ENCODE measurements around the gene CBY3. TPM values are rescaled to one million over a fixed set of nuclear protein-coding genes. Genes with fewer than 3 reads are reported as not detected.

Gene CBY3
- total and polyA plus RNA-seq, 2 of the 13 experiments (the other 11 are each of a cell fraction or from before 2014, with no cell fraction given), result not detected

DNA sequence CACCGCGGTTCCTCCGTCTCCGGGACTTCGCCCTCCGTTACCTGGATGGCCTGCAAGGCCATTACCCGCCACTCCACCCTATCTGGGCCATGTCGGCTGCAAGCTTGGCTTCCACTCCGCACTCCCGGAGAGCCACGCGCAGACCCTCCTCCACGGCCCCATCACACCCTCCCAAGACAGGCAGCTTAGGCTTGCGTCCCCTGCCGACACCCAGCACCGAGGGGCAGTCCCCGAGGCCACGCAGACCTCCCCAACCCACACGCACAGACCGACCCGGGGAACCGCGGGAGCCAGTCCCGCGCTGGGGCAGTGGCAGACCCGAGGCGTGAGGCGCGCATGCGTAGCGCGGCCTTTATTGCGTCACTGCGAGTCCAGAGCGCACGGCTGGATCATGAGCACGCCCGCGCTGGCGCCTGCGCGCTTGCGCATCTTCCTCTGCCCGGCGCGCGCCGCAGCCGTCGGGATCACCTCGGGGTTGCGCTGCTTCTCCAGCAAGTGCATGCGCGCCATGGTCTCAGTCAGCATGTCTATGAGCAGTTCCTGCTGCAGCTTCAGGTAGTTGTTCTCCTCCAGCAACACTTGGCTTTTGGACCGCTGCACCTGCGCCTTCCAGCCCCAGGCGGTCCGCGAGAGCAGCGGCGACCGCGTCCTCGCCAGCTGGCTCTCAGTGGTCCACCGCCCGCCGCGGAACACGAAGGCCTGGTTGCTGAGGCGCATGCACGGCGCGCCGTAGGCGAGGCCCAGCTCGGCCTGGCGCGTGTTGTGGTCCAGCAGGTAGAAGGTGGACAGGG is 2.4 kb downstream of the CBY3 start (continued):
- TF ChIP-seq FOXJ3 (CRISPR knock-in tag; IDR thresholded peaks at IDR 0.05; ENCODE audit: borderline replicate concordance) (peak; percentile 64; the same call in 1 of the 2 replicates), ZNF282 (IDR thresholded peaks at IDR 0.05; ENCODE audit: partially characterized antibody) (no peak), ZNF20 (CRISPR knock-in tag; IDR thresholded peaks at IDR 0.05) (peak; percentile 22; the same call in 1 of the 2 replicates), KLF13 (CRISPR knock-in tag; IDR thresholded peaks at IDR 0.05) (no peak), ZKSCAN8 (CRISPR knock-in tag; IDR thresholded peaks at IDR 0.05; ENCODE audit: borderline replicate concordance) (peak; percentile 57; the same call in 1 of the 2 replicates), TCF7 (IDR thresholded peaks at IDR 0.05; ENCODE audit: low read depth) (no peak), MYNN (CRISPR knock-in tag; IDR thresholded peaks at IDR 0.05; ENCODE audit: low read depth) (no peak; the same call in 1 of the 2 replicates), ZNF883 (CRISPR knock-in tag; IDR thresholded peaks at IDR 0.05; ENCODE audit: not compliant biosample characterization) (peak; percentile 44), RNF2 (conservative IDR thresholded peaks at IDR 0.05; ENCODE audit: low read depth) (peak; percentile 71), ZNF605 (CRISPR knock-in tag; IDR thresholded peaks at IDR 0.05) (peak; percentile 58), ZNF746 (CRISPR knock-in tag; IDR thresholded peaks at IDR 0.05) (no peak), ZSCAN12 (CRISPR knock-in tag; IDR thresholded peaks at IDR 0.05) (peak; percentile 48; the same call in 1 of the 2 replicates), PCBP1 (IDR thresholded peaks at IDR 0.05; ENCODE audit: borderline replicate concordance, low read depth, low read length) (0 out of 2 replicates have a peak, but pooled peaks have one; percentile 59), IRX3 (CRISPR knock-in tag; IDR thresholded peaks at IDR 0.05; ENCODE audit: borderline replicate concordance, low read depth) (0 out of 2 replicates have a peak, but pooled peaks have one; percentile 29), ZFP1 (CRISPR knock-in tag; IDR thresholded peaks at IDR 0.05) (peak; percentile 89), HMG20A (CRISPR knock-in tag; IDR thresholded peaks at IDR 0.05; ENCODE audit: borderline replicate concordance) (0 out of 2 replicates have a peak, but pooled peaks have one; percentile 4)
- TF ChIP-seq, protein P1, sequence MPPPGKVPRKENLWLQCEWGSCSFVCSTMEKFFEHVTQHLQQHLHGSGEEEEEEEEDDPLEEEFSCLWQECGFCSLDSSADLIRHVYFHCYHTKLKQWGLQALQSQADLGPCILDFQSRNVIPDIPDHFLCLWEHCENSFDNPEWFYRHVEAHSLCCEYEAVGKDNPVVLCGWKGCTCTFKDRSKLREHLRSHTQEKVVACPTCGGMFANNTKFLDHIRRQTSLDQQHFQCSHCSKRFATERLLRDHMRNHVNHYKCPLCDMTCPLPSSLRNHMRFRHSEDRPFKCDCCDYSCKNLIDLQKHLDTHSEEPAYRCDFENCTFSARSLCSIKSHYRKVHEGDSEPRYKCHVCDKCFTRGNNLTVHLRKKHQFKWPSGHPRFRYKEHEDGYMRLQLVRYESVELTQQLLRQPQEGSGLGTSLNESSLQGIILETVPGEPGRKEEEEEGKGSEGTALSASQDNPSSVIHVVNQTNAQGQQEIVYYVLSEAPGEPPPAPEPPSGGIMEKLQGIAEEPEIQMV (CRISPR knock-in tag; IDR thresholded peaks at IDR 0.05; ENCODE audit: low read depth), result 0 out of 2 replicates have a peak, but pooled peaks have one; percentile 39
- TF ChIP-seq, protein P2, sequence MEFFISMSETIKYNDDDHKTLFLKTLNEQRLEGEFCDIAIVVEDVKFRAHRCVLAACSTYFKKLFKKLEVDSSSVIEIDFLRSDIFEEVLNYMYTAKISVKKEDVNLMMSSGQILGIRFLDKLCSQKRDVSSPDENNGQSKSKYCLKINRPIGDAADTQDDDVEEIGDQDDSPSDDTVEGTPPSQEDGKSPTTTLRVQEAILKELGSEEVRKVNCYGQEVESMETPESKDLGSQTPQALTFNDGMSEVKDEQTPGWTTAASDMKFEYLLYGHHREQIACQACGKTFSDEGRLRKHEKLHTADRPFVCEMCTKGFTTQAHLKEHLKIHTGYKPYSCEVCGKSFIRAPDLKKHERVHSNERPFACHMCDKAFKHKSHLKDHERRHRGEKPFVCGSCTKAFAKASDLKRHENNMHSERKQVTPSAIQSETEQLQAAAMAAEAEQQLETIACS (CRISPR knock-in tag; IDR thresholded peaks at IDR 0.05), result peak; percentile 89
- TF ChIP-seq, protein P3, sequence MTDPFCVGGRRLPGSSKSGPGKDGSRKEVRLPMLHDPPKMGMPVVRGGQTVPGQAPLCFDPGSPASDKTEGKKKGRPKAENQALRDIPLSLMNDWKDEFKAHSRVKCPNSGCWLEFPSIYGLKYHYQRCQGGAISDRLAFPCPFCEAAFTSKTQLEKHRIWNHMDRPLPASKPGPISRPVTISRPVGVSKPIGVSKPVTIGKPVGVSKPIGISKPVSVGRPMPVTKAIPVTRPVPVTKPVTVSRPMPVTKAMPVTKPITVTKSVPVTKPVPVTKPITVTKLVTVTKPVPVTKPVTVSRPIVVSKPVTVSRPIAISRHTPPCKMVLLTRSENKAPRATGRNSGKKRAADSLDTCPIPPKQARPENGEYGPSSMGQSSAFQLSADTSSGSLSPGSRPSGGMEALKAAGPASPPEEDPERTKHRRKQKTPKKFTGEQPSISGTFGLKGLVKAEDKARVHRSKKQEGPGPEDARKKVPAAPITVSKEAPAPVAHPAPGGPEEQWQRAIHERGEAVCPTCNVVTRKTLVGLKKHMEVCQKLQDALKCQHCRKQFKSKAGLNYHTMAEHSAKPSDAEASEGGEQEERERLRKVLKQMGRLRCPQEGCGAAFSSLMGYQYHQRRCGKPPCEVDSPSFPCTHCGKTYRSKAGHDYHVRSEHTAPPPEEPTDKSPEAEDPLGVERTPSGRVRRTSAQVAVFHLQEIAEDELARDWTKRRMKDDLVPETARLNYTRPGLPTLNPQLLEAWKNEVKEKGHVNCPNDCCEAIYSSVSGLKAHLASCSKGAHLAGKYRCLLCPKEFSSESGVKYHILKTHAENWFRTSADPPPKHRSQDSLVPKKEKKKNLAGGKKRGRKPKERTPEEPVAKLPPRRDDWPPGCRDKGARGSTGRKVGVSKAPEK (CRISPR knock-in tag; IDR thresholded peaks at IDR 0.05; ENCODE audit: borderline replicate concordance), result no peak
- TF ChIP-seq, protein P4, sequence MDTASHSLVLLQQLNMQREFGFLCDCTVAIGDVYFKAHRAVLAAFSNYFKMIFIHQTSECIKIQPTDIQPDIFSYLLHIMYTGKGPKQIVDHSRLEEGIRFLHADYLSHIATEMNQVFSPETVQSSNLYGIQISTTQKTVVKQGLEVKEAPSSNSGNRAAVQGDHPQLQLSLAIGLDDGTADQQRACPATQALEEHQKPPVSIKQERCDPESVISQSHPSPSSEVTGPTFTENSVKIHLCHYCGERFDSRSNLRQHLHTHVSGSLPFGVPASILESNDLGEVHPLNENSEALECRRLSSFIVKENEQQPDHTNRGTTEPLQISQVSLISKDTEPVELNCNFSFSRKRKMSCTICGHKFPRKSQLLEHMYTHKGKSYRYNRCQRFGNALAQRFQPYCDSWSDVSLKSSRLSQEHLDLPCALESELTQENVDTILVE (CRISPR knock-in tag; IDR thresholded peaks at IDR 0.05), result peak; percentile 89

Measured in HepG2 (cell line).